Ascending aorta (tissue), 2 donors: ENCODE results near the gene CHD5. TPM values are rescaled to one million over a fixed set of nuclear protein-coding genes. Genes with fewer than 3 reads are reported as not detected.

Experiments
- DNase-seq, 2 donors: peaks; one replicate each; pipeline ENCODE4 v3.0.0-alpha.2; 2019; ENCODE audit warnings: low spot score in 2 of 2
- H3K27ac ChIP-seq, 2 donors: fragments of 200-600 bp; sonication (generic); one replicate each; pipeline ENCODE4 v1.5.1; 2016 to 2017; ENCODE audit warnings: mild to moderate bottlenecking in 1 of 2
- H3K27me3 ChIP-seq: fragments of 200-600 bp; sonication (generic); one replicate; pipeline ENCODE4 v1.5.1; 2017
- H3K36me3 ChIP-seq, 2 donors: fragments of 200-600 bp; sonication (generic); one replicate each; pipeline ENCODE4 v1.5.1; 2016
- H3K4me1 ChIP-seq, 2 donors: fragments of 200-600 bp; sonication (generic); one replicate each; pipeline ENCODE4 v1.5.1; 2016 to 2017; ENCODE audit warnings: mild to moderate bottlenecking in 1 of 2
- H3K4me3 ChIP-seq, 2 donors: fragments of 200-600 bp; sonication (generic); one replicate each; pipeline ENCODE4 v1.5.1; 2016 to 2017; ENCODE audit warnings: mild to moderate bottlenecking in 1 of 2
- H3K9me3 ChIP-seq, 2 donors: fragments of 200-600 bp; sonication (generic); one replicate each; pipeline ENCODE4 v1.5.1; 2016
- intact Hi-C: fragments of 100-400 bp; cut with DNase I; formaldehyde crosslinking; loops from one replicate; pipeline ENCODE4 v1.15.1; 2023
- total RNA-seq: library from RNA; depleted of rRNA; stranded (reverse); fragments of >200 nt; gene quantifications from one replicate; pipeline ENCODE4 v1.1.0, GENCODE V29; 2016
- TF ChIP-seq, protein P1 (sequence below), 3 experiments: fragments of 200-600 bp in 2 of 3; fragments of 450-650 bp in 1 of 3; sonication (generic) in 2 of 3; IDR thresholded peaks; one replicate each; pipeline ENCODE4 v1.5.1; 2016 to 2019; ENCODE audit warnings: antibody characterized with exemption in 3 of 3, mild to moderate bottlenecking in 1 of 3, moderate library complexity in 1 of 3

The CHD5 gene
- total RNA-seq, 1 donor from 2014 or later: 4.0 TPM

DNA sequence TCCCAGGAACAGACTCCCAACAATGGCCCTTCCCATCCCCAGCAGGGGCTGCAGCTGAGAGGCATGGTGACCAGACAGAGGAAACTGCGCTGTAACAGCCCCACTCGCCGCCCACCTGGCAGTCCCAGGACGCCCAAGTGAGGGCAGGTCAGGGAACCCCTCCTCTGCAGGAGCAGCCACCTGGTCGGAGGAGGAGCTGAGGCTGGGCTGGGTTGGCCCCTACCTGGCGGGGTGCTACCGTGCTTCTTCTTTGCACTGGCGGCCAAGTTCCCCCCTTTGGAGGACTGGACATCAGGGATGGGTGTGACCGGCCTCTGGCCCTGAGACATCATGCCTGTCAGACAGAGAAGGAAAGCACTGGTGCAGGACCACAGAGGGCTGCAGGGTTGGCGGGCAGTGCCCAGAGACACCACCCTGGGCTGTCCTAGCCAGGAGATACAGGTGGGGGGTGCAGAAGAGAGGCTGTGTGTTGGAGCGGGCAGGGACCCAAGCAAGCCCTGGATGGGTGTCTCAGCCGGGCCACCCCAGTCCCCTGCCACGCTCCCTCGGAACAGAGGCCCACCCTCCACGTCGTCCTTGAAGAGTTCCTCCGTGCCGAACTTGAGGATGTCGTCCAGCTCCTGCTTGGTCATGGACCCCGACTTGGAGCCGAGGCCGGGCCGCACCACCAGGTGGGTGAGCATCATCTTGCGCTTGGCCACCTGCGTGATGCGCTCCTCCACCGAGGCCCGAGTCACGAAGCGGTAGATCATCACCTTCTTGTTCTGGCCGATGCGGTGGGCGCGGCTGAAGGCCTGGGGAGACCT, 51.6 kb downstream of the CHD5 start:
- Histone ChIP-seq H3K27ac (no peak overlapping the region), H3K36me3 (no peaks in the 10 kb centered on the region), H3K4me3 (no peak overlapping the region), H3K4me1 (no peaks in the 10 kb centered on the region), H3K9me3 (no peaks in the 10 kb centered on the region), H3K27me3 (no peaks in the 10 kb centered on the region)
- TF ChIP-seq, protein P1, sequence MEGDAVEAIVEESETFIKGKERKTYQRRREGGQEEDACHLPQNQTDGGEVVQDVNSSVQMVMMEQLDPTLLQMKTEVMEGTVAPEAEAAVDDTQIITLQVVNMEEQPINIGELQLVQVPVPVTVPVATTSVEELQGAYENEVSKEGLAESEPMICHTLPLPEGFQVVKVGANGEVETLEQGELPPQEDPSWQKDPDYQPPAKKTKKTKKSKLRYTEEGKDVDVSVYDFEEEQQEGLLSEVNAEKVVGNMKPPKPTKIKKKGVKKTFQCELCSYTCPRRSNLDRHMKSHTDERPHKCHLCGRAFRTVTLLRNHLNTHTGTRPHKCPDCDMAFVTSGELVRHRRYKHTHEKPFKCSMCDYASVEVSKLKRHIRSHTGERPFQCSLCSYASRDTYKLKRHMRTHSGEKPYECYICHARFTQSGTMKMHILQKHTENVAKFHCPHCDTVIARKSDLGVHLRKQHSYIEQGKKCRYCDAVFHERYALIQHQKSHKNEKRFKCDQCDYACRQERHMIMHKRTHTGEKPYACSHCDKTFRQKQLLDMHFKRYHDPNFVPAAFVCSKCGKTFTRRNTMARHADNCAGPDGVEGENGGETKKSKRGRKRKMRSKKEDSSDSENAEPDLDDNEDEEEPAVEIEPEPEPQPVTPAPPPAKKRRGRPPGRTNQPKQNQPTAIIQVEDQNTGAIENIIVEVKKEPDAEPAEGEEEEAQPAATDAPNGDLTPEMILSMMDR (IDR thresholded peaks at IDR 0.05): no peak
- intact Hi-C loops: no loop called here
- no peak for DNase-seq

DNA sequence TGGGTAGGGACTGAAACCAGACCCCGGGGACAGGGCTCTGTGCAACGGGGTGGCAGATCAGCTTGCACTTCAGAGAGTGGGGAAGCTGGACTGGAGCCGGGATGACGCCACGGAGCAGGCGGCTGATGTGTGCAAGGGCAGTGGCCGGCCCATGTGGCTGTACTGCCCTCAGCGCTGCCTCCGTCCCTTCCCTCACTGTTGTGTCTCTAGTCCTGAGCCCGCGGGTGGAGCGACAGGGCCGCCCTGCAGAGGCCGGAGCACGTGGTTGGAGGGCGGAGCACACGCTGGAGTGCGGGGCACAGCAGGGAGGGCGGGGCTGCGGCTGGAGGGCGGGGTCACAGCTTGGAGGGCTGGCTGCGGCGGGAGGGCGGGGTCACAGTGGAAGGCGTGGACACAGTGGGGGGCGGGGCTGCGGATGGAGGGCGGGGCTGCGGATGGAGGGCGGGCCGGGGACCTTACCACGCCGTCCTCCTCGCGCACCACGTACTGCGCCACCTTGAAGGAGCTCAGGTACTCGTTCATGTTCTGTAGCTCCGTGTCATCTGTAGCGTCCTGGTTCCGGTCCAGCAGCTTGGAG, 52.4 kb downstream of the CHD5 start:
- no peak overlapping the region for H3K4me3 ChIP-seq
- no peak overlapping the region for H3K27ac ChIP-seq
- no peak for DNase-seq
- TF ChIP-seq, protein P1 (IDR thresholded peaks at IDR 0.05): no peak
- no peaks in the 10 kb centered on the region for H3K4me1 ChIP-seq
- no peaks in the 10 kb centered on the region for H3K27me3 ChIP-seq
- intact Hi-C loops: no loop called here
- no peaks in the 10 kb centered on the region for H3K9me3 ChIP-seq
- no peaks in the 10 kb centered on the region for H3K36me3 ChIP-seq

DNA sequence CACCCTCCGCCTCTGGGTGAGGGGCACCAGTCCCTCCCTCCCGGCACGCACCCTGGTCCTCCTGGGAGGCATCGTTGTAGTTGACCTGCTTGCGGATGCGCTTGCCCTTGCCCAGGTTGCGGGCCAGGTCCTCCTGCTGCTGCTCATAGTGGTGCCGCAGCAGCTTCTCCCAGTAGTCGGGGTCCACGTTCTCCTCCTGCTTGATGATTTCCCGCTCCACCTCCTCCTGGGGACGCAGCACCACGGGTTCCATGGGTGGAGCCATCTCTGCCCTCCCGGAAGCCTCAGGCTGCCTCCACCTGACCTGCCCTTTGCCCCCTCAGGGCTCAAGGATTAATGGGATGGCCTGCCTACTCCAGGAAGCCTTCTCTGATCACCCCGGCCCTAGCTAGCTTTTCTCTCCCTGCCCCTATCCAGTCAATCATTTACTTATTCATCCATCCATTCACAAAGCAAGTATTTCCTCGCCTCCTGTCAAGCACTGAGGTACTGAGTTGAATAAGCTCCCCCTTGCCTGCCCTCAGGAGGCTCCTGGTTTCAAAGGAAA, 53.5 kb downstream of the CHD5 start:
- intact Hi-C loops: no loop called here
- no peak for DNase-seq
- H3K9me3 ChIP-seq: no peaks in the 10 kb centered on the region
- H3K36me3 ChIP-seq: no peaks in the 10 kb centered on the region
- no peak overlapping the region for H3K4me3 ChIP-seq
- H3K27ac ChIP-seq: no peak overlapping the region
- TF ChIP-seq, protein P1 (IDR thresholded peaks at IDR 0.05): no peak
- no peaks in the 10 kb centered on the region for H3K4me1 ChIP-seq
- no peaks in the 10 kb centered on the region for H3K27me3 ChIP-seq

DNA sequence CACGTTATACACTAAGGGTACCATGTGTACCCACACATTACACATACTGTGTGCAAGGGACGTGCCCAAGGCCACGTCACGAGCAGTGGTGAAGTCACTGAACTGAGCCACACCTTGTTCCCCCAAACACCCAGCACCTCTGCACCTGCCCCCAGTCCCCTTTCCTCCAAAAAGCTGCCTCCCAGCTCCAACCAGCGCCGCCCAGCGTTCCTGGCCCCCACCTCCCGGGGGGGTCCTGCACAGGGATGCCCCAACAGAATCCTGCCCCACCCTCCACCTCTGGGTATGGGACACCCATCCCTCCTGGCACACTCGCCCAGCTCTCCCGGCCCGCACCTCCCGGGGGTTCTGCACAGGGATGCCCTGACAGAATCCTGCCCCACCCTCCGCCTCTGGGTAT, 54.1 kb downstream of the CHD5 start:
- Histone ChIP-seq H3K27me3 (no peaks in the 10 kb centered on the region), H3K4me1 (no peaks in the 10 kb centered on the region), H3K27ac (no peak overlapping the region), H3K4me3 (no peak overlapping the region), H3K36me3 (no peaks in the 10 kb centered on the region), H3K9me3 (no peaks in the 10 kb centered on the region)
- intact Hi-C loops: no loop called here
- TF ChIP-seq, protein P1 (IDR thresholded peaks at IDR 0.05): no peak
- no peak for DNase-seq

DNA sequence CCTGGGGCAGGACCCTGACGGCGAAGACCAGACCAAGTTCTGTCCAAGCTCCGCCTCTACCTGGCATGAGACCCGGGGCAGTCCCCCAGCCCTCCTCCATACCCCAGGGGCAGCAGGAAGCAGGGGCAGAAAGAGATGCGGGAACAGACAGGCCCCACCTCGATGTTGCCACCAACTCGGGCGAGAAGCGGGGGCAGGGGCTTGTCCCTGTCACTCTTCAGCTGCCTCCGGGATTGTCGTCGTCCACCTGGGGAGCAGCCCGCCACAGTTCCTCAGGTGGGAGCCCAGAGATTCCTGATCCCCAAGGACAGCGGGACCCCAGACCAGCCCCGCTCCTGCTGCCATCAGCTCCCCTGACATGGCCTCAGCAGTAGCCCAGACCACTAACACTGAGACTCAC, 54.8 kb downstream of the CHD5 start:
- H3K27me3 ChIP-seq: no peaks in the 10 kb centered on the region

More for the DNA sequence above, 54.8 kb downstream of the CHD5 start:
- Histone ChIP-seq H3K27ac (no peak overlapping the region), H3K4me1 (no peaks in the 10 kb centered on the region), H3K9me3 (no peaks in the 10 kb centered on the region), H3K4me3 (no peak overlapping the region), H3K36me3 (no peaks in the 10 kb centered on the region)
- DNase-seq: no peak
- TF ChIP-seq, protein P1 (IDR thresholded peaks at IDR 0.05): no peak
- intact Hi-C loops: no loop called here
